CD4-positive, CD25-positive, alpha-beta regulatory T cell (primary cell): ENCODE results near the gene CEBPB. TPM values are rescaled to one million over a fixed set of nuclear protein-coding genes. Genes with fewer than 3 reads are reported as not detected.
A peak's percentile ranks its signal among the peaks of the same experiment; 100 is the strongest.

Source experiments
- ATAC-seq, 2 donors: fragments of 150-1000 bp; cut with Tn5 transposase; one replicate each; pipeline ENCODE4 v1.10.0; 2021; ENCODE audit warnings: low read depth in 2 of 2, moderate number of reproducible peaks in 2 of 2, moderate library complexity in 1 of 2
- DNase-seq, 3 donors: peaks; one replicate each; pipeline versions ENCODE4 v3.0.0 to v3.0.0-alpha.2; 2012 to 2022; ENCODE audit warnings: mixed read lengths in 1 of 3
- H3K27ac ChIP-seq: one replicate; pipeline ENCODE4 v1.7.0; 2013; ENCODE audit warnings: mild to moderate bottlenecking, low read length; ENCODE audit not compliant: insufficient read depth, poor library complexity, severe bottlenecking
- H3K27me3 ChIP-seq: one replicate; pipeline ENCODE4 v1.7.0; 2013; ENCODE audit warnings: low read length; ENCODE audit not compliant: control insufficient read depth, insufficient read depth
- H3K36me3 ChIP-seq: one replicate; pipeline ENCODE4 v1.7.0; 2013; ENCODE audit warnings: mild to moderate bottlenecking, low read length, moderate library complexity; ENCODE audit not compliant: control insufficient read depth, insufficient read depth
- H3K4me1 ChIP-seq: 2 replicates; pipeline ENCODE4 v1.7.0; 2013; ENCODE audit warnings: mild to moderate bottlenecking, low read length; ENCODE audit not compliant: insufficient read depth, control insufficient read depth, poor library complexity, severe bottlenecking
- H3K4me3 ChIP-seq: one replicate; pipeline ENCODE4 v1.7.0; 2013; ENCODE audit warnings: low read depth, mild to moderate bottlenecking, low read length, moderate library complexity
- H3K9me3 ChIP-seq, 2 experiments: 1 replicate in 1 of 2; 2 replicates in 1 of 2; pipeline ENCODE4 v1.7.0; 2013; ENCODE audit warnings: low read length in 2 of 2, mild to moderate bottlenecking in 1 of 2, moderate library complexity in 1 of 2; ENCODE audit not compliant: control insufficient read depth in 2 of 2
- H3K27ac Mint-ChIP-seq, 3 donors: one replicate each; pipeline ENCODE4 v1.8.0; 2020 to 2022; ENCODE audit warnings: mild to moderate bottlenecking in 3 of 3, mixed read lengths in 3 of 3, moderate library complexity in 2 of 3
- H3K27me3 Mint-ChIP-seq: one replicate; pipeline ENCODE4 v1.8.0; 2022; ENCODE audit warnings: mild to moderate bottlenecking, mixed read lengths
- H3K36me3 Mint-ChIP-seq: one replicate; pipeline ENCODE4 v1.8.0; 2020; ENCODE audit warnings: mixed read lengths
- H3K4me1 Mint-ChIP-seq, 4 donors: one replicate each; pipeline ENCODE4 v1.8.0; 2020 to 2022; ENCODE audit warnings: mixed read lengths in 4 of 4, mild to moderate bottlenecking in 1 of 4
- H3K4me3 Mint-ChIP-seq, 4 donors: one replicate each; pipeline ENCODE4 v1.8.0; 2020 to 2022; ENCODE audit warnings: mild to moderate bottlenecking in 4 of 4, mixed read lengths in 4 of 4, moderate library complexity in 3 of 4
- H3K9me3 Mint-ChIP-seq, 7 donors: one replicate each; pipeline ENCODE4 v1.8.0; 2020 to 2022; ENCODE audit warnings: mixed read lengths in 7 of 7, mild to moderate bottlenecking in 3 of 7, moderate library complexity in 2 of 7
- polyA plus RNA-seq, 4 donors: library from polyadenylated mRNA; unstranded; fragments of 300-500 nt; fragmentation: Illumina TruSeq; gene quantifications; one replicate each; pipeline ENCODE4 v1.2.3, GENCODE V29; 2021
- total RNA-seq: library from RNA; stranded (reverse); gene quantifications from one replicate; pipeline ENCODE4 v1.2.3, GENCODE V29; 2022

Gene CEBPB
- total and polyA plus RNA-seq, 5 donors from 2014 or later = 12.3 to 17.3 (median 12.7) TPM

DNA sequence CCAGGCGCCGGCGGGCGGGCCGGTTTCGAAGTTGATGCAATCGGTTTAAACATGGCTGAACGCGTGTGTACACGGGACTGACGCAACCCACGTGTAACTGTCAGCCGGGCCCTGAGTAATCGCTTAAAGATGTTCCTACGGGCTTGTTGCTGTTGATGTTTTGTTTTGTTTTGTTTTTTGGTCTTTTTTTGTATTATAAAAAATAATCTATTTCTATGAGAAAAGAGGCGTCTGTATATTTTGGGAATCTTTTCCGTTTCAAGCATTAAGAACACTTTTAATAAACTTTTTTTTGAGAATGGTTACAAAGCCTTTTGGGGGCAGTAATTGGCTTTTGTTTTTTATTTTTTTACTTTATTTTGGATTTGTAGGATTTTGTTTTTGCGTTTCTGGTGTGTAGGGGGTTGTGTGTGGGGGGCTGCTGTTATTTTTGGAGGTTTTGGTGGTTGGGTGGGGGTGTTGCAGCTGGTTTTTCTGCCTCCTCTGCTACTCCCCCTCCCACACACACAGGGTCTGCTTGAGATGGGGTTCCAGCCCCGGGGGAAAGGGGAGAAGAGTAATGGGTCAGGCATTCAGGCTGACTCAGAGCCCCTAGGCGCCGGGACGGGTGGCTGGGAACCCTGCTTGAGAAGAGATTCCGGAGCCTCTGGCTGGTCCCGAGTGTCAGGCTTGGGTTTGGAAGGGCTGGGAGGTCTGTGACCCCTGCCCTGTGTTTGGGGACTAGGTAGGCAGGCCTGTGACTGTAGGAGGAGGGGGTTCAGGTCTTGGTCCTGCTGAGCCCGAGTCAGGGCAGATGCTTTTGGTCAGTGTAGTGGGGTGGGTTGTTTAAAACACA lies 2.0 kb downstream of the CEBPB start:
- Mint-ChIP-seq H3K27ac (peak overlapping the region; percentile 87 to 95 (median 92)), H3K9me3 (peaks cover 0 to 2% (median 0%) of the 10 kb centered on the region in 7 donors), H3K36me3 (peaks cover 3% of the 10 kb centered on the region), H3K4me3 (peak overlapping the region; percentile 96 to 100 (median 98)), H3K27me3 (peaks cover 4% of the 10 kb centered on the region), H3K4me1 (peaks cover 6 to 32% (median 23%) of the 10 kb centered on the region in 4 donors)
- Histone ChIP-seq H3K36me3 (no peaks in the 10 kb centered on the region), H3K4me1 (peaks cover 25% of the 10 kb centered on the region), H3K27ac (peak overlapping the region; percentile 78), H3K9me3 (no peaks in the 10 kb centered on the region), H3K4me3 (peak overlapping the region; percentile 74), H3K27me3 (no peaks in the 10 kb centered on the region)
- peak; percentile 60 for ATAC-seq
- DNase-seq = peak; percentile 59 to 86 (median 64)

DNA sequence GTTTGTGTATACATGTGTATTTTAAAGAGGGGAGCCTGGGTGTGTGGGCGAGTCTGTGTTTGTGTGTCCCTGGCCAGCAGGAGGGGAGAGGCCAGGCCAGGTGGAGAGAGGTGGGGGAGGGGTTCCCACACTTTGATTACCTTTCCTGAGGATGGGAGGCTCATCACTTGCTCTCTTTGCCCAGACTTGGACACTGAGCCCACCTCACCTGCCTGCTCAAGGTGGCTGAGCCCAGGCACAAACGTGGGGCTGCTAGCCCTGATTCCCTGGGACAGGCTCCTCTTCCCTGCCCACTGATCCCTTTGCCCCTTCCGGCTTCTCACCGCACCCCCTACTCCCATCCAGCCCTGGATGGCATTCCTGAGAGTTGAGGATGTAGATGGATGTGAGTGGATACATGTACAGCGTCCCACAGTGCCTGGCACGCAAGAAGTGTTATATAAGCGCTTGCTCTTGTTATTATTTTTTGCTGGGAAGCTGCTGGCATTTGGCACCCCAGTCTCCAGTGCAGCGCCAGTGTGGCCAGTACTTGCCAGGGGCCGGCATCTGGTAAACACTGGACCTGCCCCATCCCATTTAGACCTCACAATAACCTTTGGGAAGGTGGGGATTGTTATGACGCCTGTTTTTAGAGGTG lies 2.7 kb downstream of the CEBPB start:
- H3K4me3 Mint-ChIP-seq = peak overlapping the region; percentile 84 to 100 (median 96)
- DNase-seq = no peak

DNA sequence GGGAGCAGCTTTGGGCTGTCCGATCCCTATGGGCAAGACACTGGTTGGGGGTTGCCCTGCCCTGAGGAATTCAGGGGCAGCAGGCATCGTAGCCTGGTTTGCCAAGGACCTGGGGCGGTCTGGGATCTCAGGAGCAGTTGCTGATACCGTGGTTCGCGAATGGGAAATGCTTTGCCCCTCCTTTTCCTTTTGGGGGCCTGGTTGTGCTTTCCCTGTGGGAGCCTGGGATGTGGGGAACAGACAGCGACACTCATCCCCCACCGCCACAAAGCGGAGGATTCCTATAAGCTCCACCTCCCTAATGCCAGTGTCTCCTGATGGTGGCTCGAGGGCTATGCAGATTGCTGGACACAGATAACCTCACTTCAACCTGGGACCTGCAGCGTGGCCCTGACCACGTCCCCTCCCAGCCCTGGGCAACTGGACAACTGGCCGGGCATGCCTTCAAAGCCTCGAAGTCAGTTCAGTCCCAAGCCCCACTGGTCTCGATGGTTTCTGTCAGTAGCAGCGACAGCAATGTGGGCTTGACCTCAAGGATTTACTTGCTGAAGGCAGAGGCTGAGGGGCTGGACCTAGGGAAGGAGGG lies 3.3 kb downstream of the CEBPB start:
- H3K9me3 ChIP-seq = no peaks in the 10 kb centered on the region
- DNase-seq (no peak), ATAC-seq (no peak)
- no peaks in the 10 kb centered on the region for H3K27me3 ChIP-seq
- Mint-ChIP-seq H3K4me3 (peak overlapping the region in 3 of 4 donors; percentile 84 to 96 (median 96)), H3K4me1 (peaks cover 6 to 32% (median 23%) of the 10 kb centered on the region in 4 donors), H3K27ac (peak overlapping the region in 1 of 3 donors; percentile 95), H3K27me3 (peaks cover 4% of the 10 kb centered on the region), H3K9me3 (peaks cover 0 to 2% (median 0%) of the 10 kb centered on the region in 7 donors), H3K36me3 (peaks cover 3% of the 10 kb centered on the region)
- H3K27ac ChIP-seq = no peak overlapping the region
- H3K36me3 ChIP-seq = no peaks in the 10 kb centered on the region
- peaks cover 25% of the 10 kb centered on the region for H3K4me1 ChIP-seq
- no peak overlapping the region for H3K4me3 ChIP-seq

More for the DNA sequence above, 2.7 kb downstream of the CEBPB start:
- peak overlapping the region in 2 of 3 donors; percentile 86 to 95 for H3K27ac Mint-ChIP-seq
- Histone ChIP-seq H3K9me3 (no peaks in the 10 kb centered on the region), H3K27me3 (no peaks in the 10 kb centered on the region), H3K36me3 (no peaks in the 10 kb centered on the region), H3K4me1 (peaks cover 25% of the 10 kb centered on the region), H3K27ac (no peak overlapping the region), H3K4me3 (peak overlapping the region; percentile 74)
- H3K36me3 Mint-ChIP-seq = peaks cover 3% of the 10 kb centered on the region
- peaks cover 4% of the 10 kb centered on the region for H3K27me3 Mint-ChIP-seq
- no peak for ATAC-seq
- peaks cover 0 to 2% (median 0%) of the 10 kb centered on the region in 7 donors for H3K9me3 Mint-ChIP-seq
- H3K4me1 Mint-ChIP-seq = peaks cover 6 to 32% (median 23%) of the 10 kb centered on the region in 4 donors

DNA sequence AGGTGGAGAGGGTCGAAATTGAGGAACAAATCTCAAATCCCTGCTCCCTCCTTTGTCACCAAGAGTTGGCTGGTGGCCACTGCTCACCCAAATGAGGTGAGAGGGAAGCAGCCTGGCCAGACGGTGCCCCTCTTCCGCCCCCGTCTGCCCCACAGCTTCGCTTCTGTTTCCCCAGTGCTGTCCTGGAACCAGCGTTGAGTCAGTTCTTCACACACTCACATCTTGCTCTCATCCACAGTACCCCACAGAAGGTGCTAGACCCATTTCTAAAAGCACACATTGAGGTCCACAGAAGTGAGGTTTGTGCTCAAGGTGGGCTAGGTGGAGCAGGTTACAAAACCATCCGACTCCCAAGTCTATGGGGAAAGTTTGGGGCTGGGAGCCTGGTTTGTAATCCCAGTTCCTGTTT lies 3.8 kb downstream of the CEBPB start:
- DNase-seq = no peak
- no peak for ATAC-seq
- no peaks in the 10 kb centered on the region for H3K9me3 ChIP-seq
- H3K27me3 ChIP-seq = no peaks in the 10 kb centered on the region
- Mint-ChIP-seq H3K36me3 (peaks cover 5% of the 10 kb centered on the region), H3K27me3 (peaks cover 4% of the 10 kb centered on the region), H3K4me3 (peak overlapping the region in 3 of 4 donors; percentile 34 to 84 (median 44)), H3K27ac (no peak overlapping the region), H3K4me1 (peaks cover 6 to 32% (median 23%) of the 10 kb centered on the region in 4 donors), H3K9me3 (peaks cover 0 to 2% (median 0%) of the 10 kb centered on the region in 7 donors)
- H3K27ac ChIP-seq = no peak overlapping the region
- no peaks in the 10 kb centered on the region for H3K36me3 ChIP-seq
- peaks cover 25% of the 10 kb centered on the region for H3K4me1 ChIP-seq
- H3K4me3 ChIP-seq = no peak overlapping the region

DNA sequence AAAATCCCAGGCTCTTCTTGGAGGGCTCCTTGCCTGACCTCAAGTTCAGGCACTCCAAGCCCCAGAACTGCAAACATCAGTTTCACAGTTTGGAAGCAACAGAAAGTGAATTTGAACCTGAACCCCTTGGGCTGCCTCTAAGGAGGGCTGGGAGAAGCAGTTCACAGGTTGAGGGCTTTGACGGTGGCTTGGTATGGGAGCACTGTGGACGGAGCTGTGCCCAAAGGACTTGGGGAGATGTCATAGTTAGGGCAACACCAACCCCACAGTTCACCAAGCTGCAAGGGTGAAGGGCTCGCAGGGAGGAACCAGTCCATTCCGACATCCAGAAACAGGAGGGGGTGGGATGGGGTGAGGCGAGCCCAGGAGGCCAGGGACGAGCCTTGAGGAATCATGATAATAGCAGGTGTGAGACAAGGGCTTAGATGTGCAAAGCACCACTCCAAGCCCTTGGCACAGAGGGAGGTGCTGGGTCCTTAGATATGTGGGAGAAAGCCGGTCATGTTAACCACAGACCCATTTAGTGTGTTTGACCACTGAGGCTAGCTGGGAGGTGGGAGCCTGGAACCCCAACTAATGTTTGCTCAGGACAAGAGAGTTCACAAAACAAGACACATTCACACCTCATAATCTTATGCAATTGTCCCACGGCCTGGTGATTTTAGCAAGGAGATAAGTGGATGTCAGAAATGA lies 4.3 kb downstream of the CEBPB start:
- peaks cover 25% of the 10 kb centered on the region for H3K4me1 ChIP-seq
- no peaks in the 10 kb centered on the region for H3K9me3 ChIP-seq
- H3K9me3 Mint-ChIP-seq = peaks cover 0 to 2% (median 0%) of the 10 kb centered on the region in 7 donors
- no peak for DNase-seq
- H3K4me3 Mint-ChIP-seq = peak overlapping the region; percentile 34 to 84 (median 48)
- peaks cover 10% of the 10 kb centered on the region for H3K36me3 Mint-ChIP-seq
- ATAC-seq = no peak
- H3K27ac Mint-ChIP-seq = no peak overlapping the region
- H3K4me3 ChIP-seq = no peak overlapping the region
- no peak overlapping the region for H3K27ac ChIP-seq
- H3K36me3 ChIP-seq = no peaks in the 10 kb centered on the region
- H3K27me3 Mint-ChIP-seq = peaks cover 4% of the 10 kb centered on the region
- H3K27me3 ChIP-seq = no peaks in the 10 kb centered on the region
- H3K4me1 Mint-ChIP-seq = peaks cover 6 to 32% (median 21%) of the 10 kb centered on the region in 4 donors

DNA sequence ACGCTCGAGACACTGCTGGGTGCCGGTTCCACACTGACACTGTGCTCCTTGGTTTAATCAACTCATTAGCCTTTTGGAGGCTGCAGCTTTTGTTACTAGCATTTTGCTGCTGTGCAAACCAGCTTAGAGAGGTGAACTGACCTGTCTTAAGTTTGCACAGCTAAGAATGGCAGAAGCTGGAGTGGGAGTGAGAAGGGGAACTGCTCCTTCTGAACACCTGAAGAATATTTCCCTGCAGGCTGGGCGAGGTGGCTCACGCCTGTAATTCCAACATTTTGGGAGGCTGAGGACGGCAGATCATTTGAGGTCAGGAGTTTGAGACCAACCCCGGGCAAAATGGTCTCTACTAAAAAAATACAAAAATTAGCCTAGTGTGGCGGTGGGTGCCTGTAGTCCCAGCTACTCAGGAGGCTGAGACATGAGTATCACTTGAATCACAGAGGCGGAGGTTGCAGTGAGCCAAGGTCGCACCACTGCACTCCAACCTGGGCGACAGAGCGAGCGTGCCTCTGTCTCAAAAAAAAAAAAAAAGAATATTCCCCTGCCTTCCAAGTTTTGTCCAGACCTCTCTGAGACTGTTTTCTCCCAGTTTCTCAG lies 5.0 kb downstream of the CEBPB start:
- Mint-ChIP-seq H3K4me1 (peaks cover 6 to 32% (median 21%) of the 10 kb centered on the region in 4 donors), H3K27ac (peak overlapping the region in 2 of 3 donors; percentile 26 to 70), H3K36me3 (peaks cover 10% of the 10 kb centered on the region), H3K27me3 (peaks cover 4% of the 10 kb centered on the region), H3K4me3 (peak overlapping the region in 2 of 4 donors; percentile 15 to 77), H3K9me3 (peaks cover 0 to 3% (median 0%) of the 10 kb centered on the region in 7 donors)
- Histone ChIP-seq H3K4me3 (no peak overlapping the region), H3K27me3 (no peaks in the 10 kb centered on the region), H3K27ac (no peak overlapping the region), H3K4me1 (peaks cover 21% of the 10 kb centered on the region), H3K9me3 (no peaks in the 10 kb centered on the region), H3K36me3 (no peaks in the 10 kb centered on the region)
- DNase-seq (no peak), ATAC-seq (no peak)

DNA sequence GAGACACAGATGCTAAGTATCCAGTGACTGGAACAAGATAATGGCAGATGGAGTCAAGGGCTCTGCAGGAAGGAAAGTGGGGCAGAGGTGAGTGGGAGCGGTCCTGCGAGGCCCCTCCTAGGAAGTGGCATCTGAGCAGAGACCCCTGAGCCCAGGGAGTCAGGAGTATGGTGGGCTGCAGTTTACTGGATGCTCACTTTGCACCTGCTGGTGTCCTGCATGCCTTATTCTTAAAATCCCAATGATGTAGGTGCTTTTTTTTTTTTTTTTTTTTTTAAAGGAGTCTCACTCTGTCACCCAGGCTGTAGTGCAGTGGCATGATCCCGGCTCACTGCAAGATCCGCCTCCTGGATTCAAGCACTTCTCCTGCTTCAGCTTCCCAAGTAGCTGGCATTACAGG lies 5.6 kb downstream of the CEBPB start:
- peaks cover 10% of the 10 kb centered on the region for H3K36me3 Mint-ChIP-seq
- H3K9me3 ChIP-seq = no peaks in the 10 kb centered on the region
- no peaks in the 10 kb centered on the region for H3K27me3 ChIP-seq
- DNase-seq (no peak), ATAC-seq (no peak)
- peaks cover 21% of the 10 kb centered on the region for H3K4me1 ChIP-seq
- peak overlapping the region in 2 of 4 donors; percentile 7 to 77 for H3K4me3 Mint-ChIP-seq
- H3K27ac Mint-ChIP-seq = peak overlapping the region in 1 of 3 donors; percentile 70
- peaks cover 6 to 32% (median 21%) of the 10 kb centered on the region in 4 donors for H3K4me1 Mint-ChIP-seq
- H3K4me3 ChIP-seq = no peak overlapping the region
- peaks cover 4% of the 10 kb centered on the region for H3K27me3 Mint-ChIP-seq
- peaks cover 0 to 3% (median 0%) of the 10 kb centered on the region in 7 donors for H3K9me3 Mint-ChIP-seq
- no peaks in the 10 kb centered on the region for H3K36me3 ChIP-seq
- H3K27ac ChIP-seq = no peak overlapping the region
